SKM-1 (cell line): ENCODE measurements around the gene SELENOV.

Experiments
- DNase-seq: peaks from one replicate; lab custom pipeline; 2025; ENCODE audit not compliant: unreplicated experiment; lab: John Stamatoyannopoulos, UW

Gene SELENOV

DNA sequence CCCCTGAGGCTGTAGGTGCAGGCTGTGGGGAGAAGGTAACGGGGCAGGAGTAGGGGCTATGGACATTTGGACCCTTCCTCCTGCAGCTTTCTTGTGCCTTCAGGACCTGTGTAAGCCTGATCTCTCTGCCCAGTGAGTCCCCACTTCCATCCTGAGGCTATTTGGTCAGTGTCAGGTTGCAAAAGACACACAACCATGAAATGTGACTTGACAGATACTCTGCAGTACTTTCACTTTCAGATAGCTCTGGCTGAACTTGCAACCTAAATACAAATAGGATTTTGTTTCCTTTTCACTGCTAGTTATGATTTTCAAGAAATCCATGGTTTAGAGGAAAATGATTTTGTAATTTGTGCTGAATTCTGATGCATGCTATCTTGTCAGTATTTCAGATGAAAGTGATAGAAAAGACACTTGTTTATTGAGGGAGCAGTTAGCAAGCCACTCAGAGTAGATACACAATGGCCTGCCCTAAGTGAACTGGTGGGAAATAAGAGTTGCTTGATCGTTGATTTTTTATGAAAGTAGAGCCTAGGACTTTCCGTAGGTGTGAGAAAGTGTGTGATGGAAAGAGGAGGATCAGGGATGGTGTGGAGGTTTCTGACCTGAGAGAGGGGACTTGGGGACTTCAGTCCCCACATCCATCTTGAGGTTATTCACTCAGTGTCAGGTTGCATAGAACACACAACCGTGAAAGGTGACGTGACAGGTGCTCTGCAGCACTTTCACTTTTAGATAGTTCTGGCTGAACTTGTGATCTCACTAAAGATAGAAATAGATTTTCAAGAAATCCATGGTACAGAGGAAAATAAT is 43.1 kb downstream of the SELENOV start:
- no peak for DNase-seq

DNA sequence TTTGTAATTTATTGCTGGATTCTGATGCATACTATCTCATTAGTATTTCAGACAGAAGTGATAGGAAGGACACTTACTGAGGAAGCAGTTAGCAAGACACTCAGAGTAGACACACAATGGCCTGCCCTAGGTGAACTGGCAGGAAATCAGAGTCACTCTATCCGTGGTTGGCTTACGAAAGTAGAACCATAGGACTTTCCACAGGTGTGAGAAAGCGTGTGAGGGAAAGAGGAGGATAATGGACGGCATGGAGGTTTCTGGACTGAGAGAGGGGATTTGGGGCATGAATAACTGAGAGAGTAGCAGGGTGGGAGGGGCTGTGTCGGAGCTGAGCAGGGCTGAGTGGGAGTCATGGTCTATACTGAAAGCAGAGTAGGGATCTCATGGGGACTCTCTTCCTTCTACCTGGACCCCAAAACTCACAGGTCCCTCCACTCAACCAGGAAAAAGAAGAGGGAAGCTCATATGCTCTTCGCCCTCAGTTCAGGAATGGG is 43.7 kb downstream of the SELENOV start:
- DNase-seq = no peak

DNA sequence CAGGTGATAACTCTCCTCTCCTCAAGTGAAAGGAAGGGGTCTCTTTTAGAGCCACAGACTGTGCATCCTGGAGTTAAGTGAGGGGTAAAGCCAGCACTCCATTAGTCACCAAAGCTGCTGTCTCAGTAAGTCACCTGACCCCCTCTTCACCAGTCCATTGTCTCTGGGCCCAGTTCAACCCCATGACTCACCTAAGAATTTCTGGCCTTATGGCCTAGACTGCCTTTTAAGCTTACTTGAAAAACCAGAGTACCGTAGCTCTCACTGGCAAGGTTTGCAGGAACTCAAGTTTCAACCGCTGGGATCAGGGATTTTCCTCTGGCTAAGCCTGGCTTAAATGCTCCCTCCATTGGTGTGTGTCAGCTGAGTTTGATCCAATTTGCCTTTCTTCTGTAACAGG is 48.5 kb downstream of the SELENOV start:
- DNase-seq = no peak

DNA sequence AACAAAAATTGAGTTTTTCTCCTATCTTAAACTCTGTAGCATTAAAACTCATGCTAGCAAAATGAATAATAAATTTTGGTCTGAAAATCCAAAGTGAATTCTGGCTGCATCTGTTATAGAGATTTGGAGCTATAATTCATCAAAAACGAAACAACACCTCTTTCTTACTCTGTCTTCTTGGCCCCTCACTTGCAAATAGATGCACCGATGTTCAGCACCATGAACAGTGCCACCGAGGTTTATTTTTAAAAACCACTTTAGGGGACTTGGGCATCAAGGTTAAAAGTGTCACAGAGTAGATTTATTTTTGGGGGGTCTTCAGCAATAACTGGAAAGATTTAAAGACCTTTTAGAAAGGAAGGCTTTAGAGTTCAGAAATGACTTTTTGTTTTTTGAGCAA is 51.1 kb downstream of the SELENOV start:
- DNase-seq = no peak

DNA sequence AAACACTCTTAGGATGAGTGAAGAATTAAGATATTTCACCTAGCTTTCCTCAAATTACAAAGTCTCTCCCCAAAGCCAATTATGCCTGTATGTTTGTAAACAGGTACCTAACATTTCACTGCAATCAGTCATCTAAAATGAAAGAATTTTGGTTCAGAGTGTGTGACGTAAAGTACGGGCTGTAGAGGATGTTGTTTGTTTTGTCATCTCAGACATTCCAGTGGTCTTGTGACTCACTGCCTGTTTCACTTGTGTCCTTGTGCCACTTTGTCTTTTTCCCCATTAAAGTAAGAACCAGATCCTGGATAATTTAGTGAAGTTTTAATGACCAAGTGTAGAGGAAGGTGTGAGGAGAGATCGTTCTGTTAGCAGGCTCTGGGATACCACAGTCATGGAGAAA is 53.7 kb downstream of the SELENOV start:
- no peak for DNase-seq
